BJ (cell line): ENCODE results near the gene LUZP2. TPM values are rescaled to one million over a fixed set of nuclear protein-coding genes. Genes with fewer than 3 reads are reported as not detected.

Experiments used
- CTCF ChIA-PET: fragments of 350-600 bp; formaldehyde crosslinking; extraction: SDS; loops from one replicate; lab custom pipeline; 2021; ENCODE audit warnings: antibody characterized with exemption, inconsistent platforms; lab: Yijun Ruan, JAX
- POLR2A ChIA-PET: fragments of 300-600 bp; sonication (Branson Sonifier 250); formaldehyde crosslinking; extraction: SDS; loops from one replicate; lab custom pipeline; 2021; ENCODE audit warnings: antibody characterized with exemption; lab: Charles Lee
- DNase-seq: peaks from one replicate; pipeline ENCODE4 v3.0.0-alpha.2; 2011; ENCODE audit warnings: low read depth
- H3K27me3 ChIP-seq: 2 replicates; pipeline ENCODE4 v1.6.0; 2011; ENCODE audit warnings: low read length; ENCODE audit not compliant: control insufficient read depth, insufficient read depth
- H3K36me3 ChIP-seq: 2 replicates; pipeline ENCODE4 v1.5.1; 2011; ENCODE audit warnings: low read length; ENCODE audit not compliant: control insufficient read depth, insufficient read depth
- H3K4me3 ChIP-seq: 2 replicates; pipeline ENCODE4 v1.5.1; 2011; ENCODE audit warnings: low read depth, mild to moderate bottlenecking, control low read depth, low read length
- polyA plus RNA-seq: library from polyadenylated mRNA; depleted of rRNA; stranded (reverse); fragments of >200 nt; gene quantifications from 2 replicates; pipeline ENCODE4 v1.2.3, GENCODE V29; 2011
- TF ChIP-seq, protein P1 (sequence below): IDR thresholded peaks from 2 replicates; pipeline ENCODE4 v1.5.1; 2011; ENCODE audit warnings: low read depth, mild to moderate bottlenecking, control low read depth, inconsistent platforms, low read length, moderate library complexity; ENCODE audit not compliant: insufficient read depth

The LUZP2 gene
- polyA plus RNA-seq, 1 experiment = 0.05 TPM

DNA sequence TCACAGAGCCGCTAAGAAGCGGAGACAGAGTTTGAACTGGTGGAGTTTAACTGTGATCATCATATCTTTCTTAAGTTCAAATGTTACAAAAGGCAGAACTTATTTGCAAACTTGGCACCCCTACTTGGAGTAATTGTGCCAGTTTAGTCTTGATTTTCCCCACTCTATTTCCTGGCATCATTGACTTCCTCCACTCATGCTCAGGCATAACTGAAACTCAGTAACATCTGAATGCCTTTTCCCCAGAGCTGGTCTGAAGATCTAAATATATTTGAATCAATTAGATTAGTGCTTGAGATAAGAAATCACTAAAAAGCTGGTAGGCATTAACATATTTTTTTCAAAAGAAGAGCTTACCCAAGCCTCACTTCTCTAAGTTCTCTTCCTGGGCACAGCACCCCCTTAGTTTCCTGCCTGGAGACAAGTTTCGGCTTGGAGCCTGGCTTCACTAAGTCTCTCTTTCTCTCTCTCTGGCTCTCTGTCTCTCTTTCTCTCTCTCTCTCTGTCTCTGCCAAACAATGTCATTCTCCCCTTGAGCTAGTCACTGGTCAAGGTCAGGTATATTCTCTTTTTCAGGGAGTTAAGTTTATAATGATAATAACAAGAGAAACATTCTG is 190.8 kb downstream of the LUZP2 start:
- TF ChIP-seq, protein P1, sequence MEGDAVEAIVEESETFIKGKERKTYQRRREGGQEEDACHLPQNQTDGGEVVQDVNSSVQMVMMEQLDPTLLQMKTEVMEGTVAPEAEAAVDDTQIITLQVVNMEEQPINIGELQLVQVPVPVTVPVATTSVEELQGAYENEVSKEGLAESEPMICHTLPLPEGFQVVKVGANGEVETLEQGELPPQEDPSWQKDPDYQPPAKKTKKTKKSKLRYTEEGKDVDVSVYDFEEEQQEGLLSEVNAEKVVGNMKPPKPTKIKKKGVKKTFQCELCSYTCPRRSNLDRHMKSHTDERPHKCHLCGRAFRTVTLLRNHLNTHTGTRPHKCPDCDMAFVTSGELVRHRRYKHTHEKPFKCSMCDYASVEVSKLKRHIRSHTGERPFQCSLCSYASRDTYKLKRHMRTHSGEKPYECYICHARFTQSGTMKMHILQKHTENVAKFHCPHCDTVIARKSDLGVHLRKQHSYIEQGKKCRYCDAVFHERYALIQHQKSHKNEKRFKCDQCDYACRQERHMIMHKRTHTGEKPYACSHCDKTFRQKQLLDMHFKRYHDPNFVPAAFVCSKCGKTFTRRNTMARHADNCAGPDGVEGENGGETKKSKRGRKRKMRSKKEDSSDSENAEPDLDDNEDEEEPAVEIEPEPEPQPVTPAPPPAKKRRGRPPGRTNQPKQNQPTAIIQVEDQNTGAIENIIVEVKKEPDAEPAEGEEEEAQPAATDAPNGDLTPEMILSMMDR = no peak
- POLR2A ChIA-PET = no interaction called here
- CTCF ChIA-PET = no interaction called here

DNA sequence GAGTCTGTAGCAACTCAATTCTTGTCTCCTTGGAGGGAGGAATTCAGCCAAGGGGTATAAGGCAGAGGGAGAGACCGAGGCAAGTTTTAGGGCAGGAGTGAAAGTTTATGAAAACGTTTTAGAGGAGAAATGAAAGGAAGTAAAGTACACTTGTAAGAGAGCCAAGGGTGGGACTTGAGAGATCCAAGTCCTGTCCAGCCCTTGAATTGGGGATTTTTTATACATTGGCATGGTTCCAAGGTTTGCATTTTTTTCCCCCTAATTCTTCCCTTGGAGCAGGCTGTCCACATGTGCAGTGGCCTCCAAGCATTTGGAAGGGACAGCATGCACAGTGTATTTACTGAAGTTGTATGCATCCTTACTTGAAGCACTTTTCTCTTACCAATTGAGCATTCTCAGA is 192.1 kb downstream of the LUZP2 start:
- TF ChIP-seq, protein P1 = no peak
- CTCF ChIA-PET = no interaction called here
- POLR2A ChIA-PET = no interaction called here
- no peak overlapping the region for H3K4me3 ChIP-seq
- no peaks in the 10 kb centered on the region for H3K36me3 ChIP-seq
- no peak for DNase-seq
- no peaks in the 10 kb centered on the region for H3K27me3 ChIP-seq

More for the DNA sequence above, 190.8 kb downstream of the LUZP2 start:
- Histone ChIP-seq H3K4me3 (no peak overlapping the region), H3K36me3 (no peaks in the 10 kb centered on the region), H3K27me3 (no peaks in the 10 kb centered on the region)
- DNase-seq = no peak

DNA sequence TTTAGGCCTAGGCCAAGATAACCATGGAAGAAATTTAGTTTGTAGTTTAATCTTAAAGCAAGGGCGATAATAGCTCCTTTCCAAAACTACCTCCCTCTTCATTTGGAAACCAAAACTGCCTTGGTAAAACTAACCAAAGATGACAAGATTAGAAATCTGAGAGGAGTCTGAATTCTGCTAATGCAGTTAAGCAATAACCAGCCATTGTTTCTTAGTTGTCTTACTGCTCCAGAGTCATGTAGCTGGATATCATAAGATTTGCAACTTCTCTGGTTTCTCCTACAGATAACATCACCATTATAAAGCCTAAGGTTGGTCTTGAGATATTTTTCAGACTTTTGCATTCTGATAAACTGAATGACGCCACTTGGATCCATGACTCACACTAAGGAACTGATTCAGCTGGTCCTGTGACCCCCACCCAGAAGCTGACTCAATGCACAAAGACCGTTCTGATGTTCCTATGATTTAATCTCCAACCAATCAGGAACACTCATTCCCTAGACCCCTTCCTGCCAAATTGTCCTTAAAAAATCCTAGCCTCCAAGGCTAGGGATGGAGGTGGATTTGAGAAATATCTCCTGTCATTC is 200.8 kb downstream of the LUZP2 start:
- POLR2A ChIA-PET = no interaction called here
- Histone ChIP-seq H3K4me3 (no peak overlapping the region), H3K27me3 (no peaks in the 10 kb centered on the region), H3K36me3 (no peaks in the 10 kb centered on the region)
- TF ChIP-seq, protein P1 = no peak
- no peak for DNase-seq
- CTCF ChIA-PET = no interaction called here

DNA sequence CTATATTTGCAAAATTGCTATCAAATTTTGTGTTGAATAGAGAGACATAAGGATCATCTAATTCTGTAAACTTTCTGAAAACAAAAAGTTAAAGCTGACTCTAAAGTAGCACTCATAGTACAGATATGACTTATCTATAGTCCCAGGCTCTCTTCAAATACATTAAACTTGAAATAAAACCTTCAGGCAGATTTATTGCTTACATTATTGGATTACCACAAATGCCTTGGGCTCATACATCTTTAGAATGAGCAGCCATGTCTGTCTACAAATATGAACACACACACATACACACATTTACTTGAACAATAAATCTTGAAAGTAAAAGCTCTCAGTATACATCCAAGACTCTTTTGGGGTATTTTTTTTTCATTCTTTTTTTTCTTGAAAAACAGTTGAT is 207.9 kb downstream of the LUZP2 start:
- POLR2A ChIA-PET = no interaction called here
- no peak for DNase-seq
- TF ChIP-seq, protein P1 = no peak
- CTCF ChIA-PET = no interaction called here
- Histone ChIP-seq H3K27me3 (no peaks in the 10 kb centered on the region), H3K36me3 (no peaks in the 10 kb centered on the region), H3K4me3 (no peak overlapping the region)

DNA sequence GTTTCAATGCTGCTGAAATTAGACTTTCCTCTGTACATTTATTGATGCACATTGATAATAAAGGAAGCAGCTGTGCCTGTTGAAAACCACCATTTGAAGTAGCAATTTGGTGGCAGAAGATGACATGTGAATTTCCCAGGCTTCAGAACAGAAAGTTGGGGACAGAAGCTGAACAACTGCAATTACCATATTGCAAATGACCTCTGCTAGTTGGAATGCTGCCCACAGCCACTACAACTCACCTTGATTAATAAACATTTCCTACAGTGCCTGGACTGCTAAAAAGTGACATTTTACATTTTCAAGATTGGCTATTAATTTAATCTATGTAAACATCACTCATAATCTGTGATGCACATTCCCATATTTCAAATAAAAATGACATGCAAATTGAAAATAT is 208.6 kb downstream of the LUZP2 start:
- ChIA-PET POLR2A (no interaction called here), CTCF (no interaction called here)
- TF ChIP-seq, protein P1 = no peak
- Histone ChIP-seq H3K27me3 (no peaks in the 10 kb centered on the region), H3K36me3 (no peaks in the 10 kb centered on the region), H3K4me3 (no peak overlapping the region)
- DNase-seq = no peak
